HUDEP-2 (cell line): ENCODE data around the gene EIF1AD.
A peak's percentile ranks its signal among the peaks of the same experiment; 100 is the strongest.
"Not testable (repeated sequence)": the region's sequence is repeated elsewhere in the genome, so short reads cannot be mapped to it uniquely, and the experiment has no call there.

Experiments
- DNase-seq, 76 experiments: peaks; one replicate each; lab custom pipeline; 2025; ENCODE audit not compliant: unreplicated experiment in 76 of 76; lab: John Stamatoyannopoulos, UW

Gene EIF1AD

DNA sequence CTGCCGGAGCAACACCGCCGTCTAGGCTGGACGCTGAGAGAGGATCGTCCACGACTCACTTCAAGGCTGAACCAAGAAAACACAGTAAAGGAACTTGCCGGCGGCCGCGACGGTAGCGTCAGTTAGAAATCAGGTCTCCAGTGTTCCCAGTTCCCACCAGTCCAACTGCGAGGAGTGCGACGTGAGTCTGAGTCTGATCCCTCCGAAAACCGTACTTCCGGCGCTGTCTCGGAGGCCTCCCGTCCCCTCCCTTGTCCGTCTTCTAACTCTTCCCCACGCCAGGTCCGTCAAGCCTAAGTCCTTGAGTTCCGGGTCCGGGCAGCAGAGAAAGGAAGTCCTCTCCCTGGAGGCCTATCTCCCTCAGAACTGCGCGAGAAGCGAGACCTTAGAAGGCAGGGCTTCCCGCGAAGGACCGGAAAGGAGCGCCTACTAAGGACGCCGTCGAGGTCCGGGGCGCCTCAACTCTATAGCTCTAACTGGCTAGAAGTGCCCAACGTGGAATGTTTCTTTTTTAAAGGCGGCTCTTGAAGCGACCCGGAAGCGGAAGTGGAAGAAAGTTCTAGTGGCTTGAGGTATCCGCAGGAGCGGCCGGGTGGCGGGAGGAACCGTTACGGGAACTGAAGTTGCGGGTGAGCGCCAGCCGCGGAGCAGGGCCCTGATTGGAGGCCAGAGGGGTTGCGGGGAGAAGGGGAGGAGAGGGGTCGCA lies at the start of gene EIF1AD, which contains the start of gene BANF1:
Gene EIF1AD (minus strand): TSS at position 216 of the 706 bp plus-strand sequence. CDS start 1,768 bp downstream, outside the sequence.
Gene BANF1 (plus strand): TSS at position 562 of the 706 bp plus-strand sequence. CDS start 748 bp downstream, outside the sequence.
- DNase-seq, result peak in 75 of 76 experiments; percentile 52 to 97 (median 91)

DNA sequence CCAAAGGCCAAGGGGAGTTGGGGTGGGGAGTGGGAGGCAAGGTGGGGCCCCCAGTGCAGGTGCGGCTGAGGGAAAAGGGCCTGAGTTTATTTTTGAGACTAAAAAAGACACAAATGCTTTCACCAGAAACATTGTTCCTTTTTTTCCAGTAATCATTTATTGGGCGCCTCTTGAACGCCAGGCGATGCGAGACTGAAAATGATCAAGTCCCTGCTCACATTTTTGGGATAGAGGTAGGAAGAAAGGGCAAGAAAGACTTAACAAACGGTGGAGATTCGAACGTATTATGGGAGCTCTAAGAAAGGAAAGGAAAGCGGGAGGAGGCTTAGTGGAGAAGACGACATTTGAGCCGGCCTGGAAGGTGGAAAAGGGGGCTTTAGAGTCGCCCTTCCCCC lies 49.4 kb upstream of the EIF1AD start:
- DNase-seq, result no peak

DNA sequence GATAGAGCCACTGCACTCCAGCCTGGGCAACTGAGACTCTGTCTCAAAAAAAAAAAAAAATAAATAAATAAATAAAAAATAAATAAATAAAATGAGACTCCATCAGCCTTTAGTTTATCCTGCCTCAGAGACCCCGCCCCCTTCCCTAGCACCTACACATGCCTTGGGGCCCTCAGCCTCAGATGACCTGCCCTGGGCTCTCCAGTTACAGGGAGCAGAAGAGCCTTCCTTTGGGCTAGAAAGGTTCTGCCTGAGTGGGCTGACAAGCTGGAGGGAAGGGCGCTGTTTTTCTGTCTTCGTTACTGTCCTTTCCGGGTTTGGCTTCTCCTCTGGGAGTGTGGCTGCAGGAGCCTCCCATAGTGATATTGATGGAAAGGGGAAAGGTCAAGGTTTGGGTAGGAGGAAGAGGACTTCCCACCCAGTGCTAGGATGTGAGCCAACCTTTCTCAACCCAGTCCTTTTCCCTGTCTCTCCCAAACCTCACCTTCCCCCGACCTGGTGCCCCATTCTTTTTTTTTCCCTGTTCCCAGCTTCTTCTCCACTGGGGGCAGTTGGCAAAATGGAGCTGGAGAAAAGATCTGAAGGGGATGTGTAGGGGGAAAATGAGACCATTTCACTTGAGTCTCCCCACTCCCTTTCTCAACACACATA lies 48.7 kb upstream of the EIF1AD start:
- no peak for DNase-seq

GRCh38 chr11:66048547-66049323 lies 46.8 kb upstream of the EIF1AD start, which contains the start of gene GAL3ST3:
GAL3ST3 (minus strand) TSS chr11:66049161; CDS start chr11:66045415, 3,746 bp downstream.
- DNase-seq, result no peak

- no peak for DNase-seq
Observed at GRCh38 chr11:66047541-66048365, 45.8 kb upstream of the EIF1AD start.

DNA sequence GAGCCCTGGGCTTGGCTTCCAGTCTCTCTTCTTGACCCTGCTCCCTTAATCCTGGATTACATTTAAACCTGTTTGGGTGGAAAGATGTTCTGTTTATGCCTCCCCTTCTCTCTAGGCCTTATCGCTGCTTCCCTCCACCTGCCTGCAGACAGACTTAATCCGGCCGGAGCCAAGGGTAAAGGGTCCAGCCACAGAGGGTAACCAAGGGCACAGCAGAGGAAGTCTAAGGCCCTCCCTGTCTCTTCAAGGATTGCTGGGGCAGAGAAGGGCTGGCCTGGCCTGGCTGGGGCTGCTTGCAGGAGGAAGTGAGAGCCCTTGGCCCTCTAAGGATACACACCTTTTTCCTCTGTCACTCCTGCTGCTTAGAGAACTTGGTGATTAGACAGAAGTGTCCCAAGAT lies 44.9 kb upstream of the EIF1AD start:
- DNase-seq, result no peak

GRCh38 chr11:66045177-66045639 lies 43.3 kb upstream of the EIF1AD start:
- peak in 61 of 76 experiments; percentile 9 to 73 (median 41) for DNase-seq

DNA sequence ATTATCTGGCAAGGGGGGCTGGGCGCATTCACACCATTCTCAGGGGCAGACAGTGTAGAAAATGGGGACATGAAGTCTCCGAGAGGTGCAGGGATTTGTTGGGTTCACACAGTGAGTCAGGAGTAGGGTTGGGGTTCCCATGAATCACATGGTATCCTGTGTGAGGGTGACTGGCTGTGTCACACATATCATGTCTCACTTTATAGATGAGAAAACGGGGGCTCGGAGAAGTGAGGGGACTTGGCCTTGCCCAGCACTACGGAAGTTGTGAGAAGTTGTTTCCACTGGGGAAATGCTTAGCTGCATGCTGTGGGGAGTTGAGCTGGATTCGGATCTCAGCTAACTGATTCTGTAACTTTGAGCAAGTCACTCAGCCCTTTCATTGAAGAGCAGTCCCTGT lies 42.8 kb upstream of the EIF1AD start:
- DNase-seq, result no peak

GRCh38 chr11:66042996-66043906 lies 41.3 kb upstream of the EIF1AD start:
- no peak for DNase-seq

GRCh38 chr11:66042227-66042995 lies 40.5 kb upstream of the EIF1AD start:
- DNase-seq, result no peak

GRCh38 chr11:66039765-66040164 lies 37.8 kb upstream of the EIF1AD start:
- DNase-seq, result no peak

DNA sequence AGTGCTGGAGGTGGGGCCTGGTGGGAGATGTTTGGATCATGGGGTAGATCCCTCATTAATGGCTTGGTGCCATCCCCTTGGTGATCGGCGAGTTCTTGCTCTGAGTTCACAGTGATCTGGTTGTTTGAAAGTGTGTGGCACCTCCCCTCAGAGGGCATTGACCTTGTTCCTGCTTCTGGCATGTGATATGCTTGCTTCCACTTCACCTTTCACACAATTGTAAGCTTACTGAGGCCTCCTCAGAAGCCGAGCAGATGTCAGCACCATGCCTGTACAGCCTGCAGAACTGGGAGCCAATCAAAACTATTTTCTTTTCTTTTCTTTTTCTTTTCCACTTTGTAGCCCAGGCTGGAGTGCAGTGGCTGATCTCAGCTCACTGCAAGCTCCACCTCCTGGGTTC lies 35.4 kb upstream of the EIF1AD start:
- DNase-seq, result no peak

GRCh38 chr11:66036334-66036710 lies 34.4 kb upstream of the EIF1AD start:
- DNase-seq, result no peak

DNA sequence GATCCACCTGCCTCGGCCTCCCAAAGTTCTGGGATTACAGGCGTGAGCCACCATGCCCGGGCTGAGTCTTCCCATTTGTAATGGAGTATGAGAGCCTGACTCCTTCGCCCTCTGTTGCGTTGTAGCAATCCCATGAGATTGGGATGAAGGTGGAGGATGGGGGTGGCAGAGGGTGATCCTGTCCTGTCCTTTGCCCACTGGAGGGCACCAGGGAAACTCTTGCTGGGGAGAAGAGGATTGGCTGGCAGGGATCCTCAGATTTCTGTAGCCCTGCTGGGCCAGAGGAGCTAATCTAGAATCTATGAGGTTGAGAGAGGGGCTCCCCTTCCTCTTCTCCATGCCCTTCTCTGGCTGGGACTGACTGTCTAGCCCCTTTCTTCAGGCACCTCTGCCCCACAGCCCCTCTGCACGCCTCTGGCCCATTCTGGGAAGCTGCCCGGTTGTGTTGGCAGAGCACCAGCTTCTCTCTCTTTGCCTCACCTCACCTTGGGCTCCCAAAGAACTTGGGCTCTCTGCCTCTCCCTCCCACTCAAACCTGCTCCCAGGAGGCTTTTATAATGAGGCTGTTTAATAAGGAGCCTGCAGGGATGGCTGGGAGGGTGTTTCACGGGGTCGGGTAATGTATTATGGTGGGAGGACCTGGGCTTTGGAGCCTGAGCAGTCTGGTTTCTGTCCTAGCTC lies 33.8 kb upstream of the EIF1AD start:
- DNase-seq, result no peak

DNA sequence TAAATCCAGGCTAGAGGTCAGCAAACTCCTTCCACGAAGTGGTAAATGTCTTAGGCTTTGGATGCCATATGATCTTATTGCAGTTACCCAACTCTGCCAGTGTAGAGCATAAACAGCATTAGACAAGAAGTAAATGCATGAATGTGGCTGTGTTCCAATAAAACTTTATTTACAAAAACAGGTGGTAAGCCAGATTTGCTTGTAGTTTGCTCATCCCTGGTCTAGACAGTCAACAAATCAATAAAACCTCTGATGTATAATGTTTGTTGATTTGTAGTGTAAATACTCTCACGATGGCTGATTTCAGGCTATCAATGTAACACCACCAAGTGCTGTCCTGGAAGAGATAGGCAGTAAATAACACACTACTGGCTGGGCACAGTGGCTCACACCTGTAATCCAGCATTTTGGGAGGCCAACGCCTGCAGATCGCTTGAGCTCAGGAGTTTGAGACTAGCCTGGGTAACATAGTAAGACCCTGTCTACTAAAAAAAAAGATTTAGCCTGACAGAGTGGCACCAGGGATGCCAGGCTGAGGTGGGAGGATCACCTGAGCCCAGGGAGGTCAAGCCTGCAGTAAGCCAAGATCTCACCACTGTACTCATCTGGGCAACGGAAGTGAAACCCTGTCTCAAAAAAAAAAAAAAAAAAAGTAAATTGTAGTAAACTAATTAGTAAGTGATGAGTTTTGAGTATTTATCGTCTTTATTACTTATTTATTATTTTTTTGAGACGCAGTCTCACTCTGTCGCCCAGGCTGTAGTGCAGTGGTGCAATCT lies 31.2 kb upstream of the EIF1AD start:
- DNase-seq, result no peak

DNA sequence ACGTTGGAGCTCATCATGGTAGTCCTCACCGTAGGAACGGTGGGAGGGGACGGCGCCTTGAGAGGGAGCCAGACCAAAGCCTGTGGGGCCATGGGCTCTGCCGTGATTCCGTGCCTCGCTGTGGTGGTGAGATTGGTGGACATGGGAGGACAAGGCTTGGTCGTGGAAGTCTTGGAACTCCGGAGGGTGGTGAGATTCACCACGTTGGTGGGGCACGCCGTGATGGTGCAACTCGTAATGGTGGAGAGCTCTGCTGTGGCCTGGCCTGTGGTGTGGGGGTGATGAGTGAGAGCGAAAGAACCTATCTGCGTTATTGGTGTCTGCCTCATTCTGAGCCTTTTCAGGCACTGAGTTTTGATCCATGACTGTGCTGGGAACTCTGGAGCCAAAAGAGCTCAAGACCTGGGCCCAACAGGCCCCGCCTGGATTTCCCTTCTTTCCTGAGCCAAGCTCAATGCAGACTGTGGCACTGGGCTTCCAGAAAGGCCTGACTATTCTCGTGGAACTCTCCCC lies 24.1 kb upstream of the EIF1AD start, which contains the start of gene CATSPER1:
Gene CATSPER1 (minus strand): TSS at position 463 of the 513 bp plus-strand sequence. CDS start 100 bp downstream, at position 363.
- DNase-seq, result no peak

DNA sequence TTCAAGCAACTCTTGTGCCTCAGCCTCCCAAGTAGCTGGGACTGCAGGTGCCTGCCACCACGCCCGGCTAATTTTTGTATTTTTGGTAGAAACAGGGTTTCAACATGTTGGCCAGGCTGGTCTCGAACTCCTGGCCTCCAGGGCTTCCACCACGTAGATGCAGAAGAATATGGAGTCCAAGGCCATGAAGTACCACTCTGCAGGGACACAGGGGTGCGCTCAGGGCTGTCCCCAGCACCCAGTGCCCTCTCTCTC lies 21.2 kb upstream of the EIF1AD start:
- DNase-seq, result not testable (repeated sequence)
